Measurements from ENCODE around the gene TMPRSS2. TPM values are rescaled to one million over a fixed set of nuclear protein-coding genes. Genes with fewer than 3 reads are reported as not detected.

TMPRSS2 gene
- total RNA-seq, 1 experiment from 2014 or later, result 1.1 TPM

GRCh38 chr21:41458121-41458520 is 49.8 kb downstream of the TMPRSS2 start:
- Histone ChIP-seq H2AFZ (ENCODE audit: low read depth, low read length, poor library complexity, severe bottlenecking) (no peak overlapping the region), H3K4me3 (replicated peaks in 1 of 2; ENCODE audit: low read depth in 1 of 2, low read length in 2 of 2) (no peak overlapping the region), H3K27ac (ENCODE audit: low read depth, low read length) (no peak overlapping the region), H3K9me2 (ENCODE audit: insufficient read depth) (no peaks in the 10 kb centered on the region), H3K9ac (ENCODE audit: low read length) (no peak overlapping the region), H3K4me2 (ENCODE audit: low read length) (no peak overlapping the region), H3K36me3 (ENCODE audit: control insufficient read depth in 1 of 2, insufficient read depth in 2 of 2, low read length in 2 of 2) (no peaks in the 10 kb centered on the region), H4K20me1 (ENCODE audit: insufficient read depth) (no peaks in the 10 kb centered on the region), H3K79me2 (ENCODE audit: insufficient read depth, low read length) (no peaks in the 10 kb centered on the region), H3K4me1 (ENCODE audit: control insufficient read depth in 1 of 2, insufficient read depth in 2 of 2, low read length in 2 of 2) (no peaks in the 10 kb centered on the region), H3K27me3 (ENCODE audit: insufficient read depth, low read length) (no peaks in the 10 kb centered on the region), H3K9me3 (ENCODE audit: control insufficient read depth in 1 of 2, insufficient read depth in 1 of 2, low read depth in 1 of 2, low read length in 2 of 2) (no peaks in the 10 kb centered on the region)
- TF ChIP-seq REST (IDR thresholded peaks at IDR 0.05; ENCODE audit: low read depth) (no peak), ZBTB33 (IDR thresholded peaks at IDR 0.05; ENCODE audit: extremely low read depth, insufficient replicate concordance, low read length) (no peak), POLR2AphosphoS5 (IDR thresholded peaks at IDR 0.05; ENCODE audit: low read depth, low read length) (no peak), CBX3 (IDR thresholded peaks at IDR 0.05; ENCODE audit: low read depth) (no peak), CTCF (IDR thresholded peaks at IDR 0.05 in 2 of 3, conservative IDR thresholded peaks at IDR 0.05 in 1 of 3; ENCODE audit: borderline replicate concordance in 1 of 3, insufficient read depth in 1 of 3, low read depth in 2 of 3, low read length in 2 of 3) (no peak), ZFX (IDR thresholded peaks at IDR 0.05) (no peak), EGR1 (IDR thresholded peaks at IDR 0.05; ENCODE audit: low read depth) (no peak), RAD21 (IDR thresholded peaks at IDR 0.05; ENCODE audit: low read depth) (no peak)
- DNase-seq (ENCODE audit: low read depth, low spot score) (no peak), ATAC-seq (no peak)
- BruUV-seq (replicated peaks), result no TSS peak
- intact Hi-C loops (cut with micrococcal nuclease), result no loop called here
- ChIA-PET POLR2A (no interaction called here), CTCF (no interaction called here), RAD21 (ENCODE audit: low non-redundant PET in 1 of 2, low total read pairs in 2 of 2, uncharacterized antibody in 2 of 2, unreplicated experiment in 2 of 2) (no interaction called here)

All from HCT116 (cell line).